ENCODE measurements around the gene FAM241A. TPM values are rescaled to one million over a fixed set of nuclear protein-coding genes. Genes with fewer than 3 reads are reported as not detected.
A peak's percentile ranks its signal among the peaks of the same experiment; 100 is the strongest.
"Not testable (repeated sequence)": the region's sequence is repeated elsewhere in the genome, so short reads cannot be mapped to it uniquely, and the experiment has no call there.

The FAM241A gene
- total RNA-seq, 1 donor = 2.2 TPM

DNA sequence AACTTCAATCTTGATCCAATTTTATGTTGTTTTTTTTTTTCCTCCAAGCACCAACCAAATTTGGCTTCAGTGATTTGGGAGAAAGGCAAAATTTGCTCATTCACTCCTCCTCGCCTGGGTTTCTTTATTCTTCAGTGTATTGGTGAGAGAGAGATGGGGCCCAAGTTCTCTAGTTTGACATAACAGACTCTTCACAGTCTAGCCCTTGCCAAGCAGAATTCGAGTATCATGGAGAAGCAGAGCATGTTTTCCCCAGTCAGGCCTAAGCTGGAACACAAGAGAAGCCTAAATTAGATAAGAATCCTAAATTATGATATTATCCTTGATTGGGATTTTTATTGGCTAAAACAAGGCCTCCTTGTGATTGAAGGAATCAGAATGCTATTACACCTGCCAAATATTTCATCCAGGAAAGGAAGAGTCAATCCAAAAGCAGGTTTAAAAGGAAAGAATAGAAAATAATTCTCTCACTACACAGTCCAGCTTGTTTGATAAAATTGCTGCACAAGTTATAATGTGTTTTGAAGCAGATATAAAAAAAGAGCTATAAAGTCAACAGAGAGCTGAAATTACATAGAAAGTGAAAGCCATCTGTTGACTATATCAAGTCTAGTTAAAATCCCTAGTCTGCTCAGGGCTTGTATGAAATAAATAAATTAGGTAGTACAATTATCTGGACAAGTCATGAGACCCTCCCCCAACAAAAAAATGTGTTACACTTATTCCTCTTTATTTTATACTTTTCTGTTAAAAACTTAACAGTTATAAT is 39.9 kb upstream of the FAM241A start:
- Histone ChIP-seq H2AFZ (ENCODE audit: low read length) (peak overlapping the region; percentile 59), H4K20me1 (ENCODE audit: insufficient read depth, low read length) (no peaks in the 10 kb centered on the region), H3K4me2 (ENCODE audit: insufficient read depth, low read length) (no peak overlapping the region), H3K79me2 (ENCODE audit: insufficient read depth, low read length) (no peaks in the 10 kb centered on the region), H3K36me3 (ENCODE audit: insufficient read depth, low read length) (no peaks in the 10 kb centered on the region), H3K9me3 (ENCODE audit: low read depth, low read length) (no peaks in the 10 kb centered on the region), H3K4me1 (ENCODE audit: insufficient read depth, low read length) (no peaks in the 10 kb centered on the region), H3K4me3 (ENCODE audit: insufficient read depth, low read length) (no peak overlapping the region), H3K27ac (ENCODE audit: low read depth, low read length) (no peak overlapping the region), H3K27me3 (ENCODE audit: insufficient read depth, low read length) (no peaks in the 10 kb centered on the region)
- no peak for DNase-seq (ENCODE audit: insufficient read length, low spot score, missing footprints)
- TF ChIP-seq CTCF (IDR thresholded peaks at IDR 0.05; ENCODE audit: extremely low read depth, low read depth, low read length) = no peak

DNA sequence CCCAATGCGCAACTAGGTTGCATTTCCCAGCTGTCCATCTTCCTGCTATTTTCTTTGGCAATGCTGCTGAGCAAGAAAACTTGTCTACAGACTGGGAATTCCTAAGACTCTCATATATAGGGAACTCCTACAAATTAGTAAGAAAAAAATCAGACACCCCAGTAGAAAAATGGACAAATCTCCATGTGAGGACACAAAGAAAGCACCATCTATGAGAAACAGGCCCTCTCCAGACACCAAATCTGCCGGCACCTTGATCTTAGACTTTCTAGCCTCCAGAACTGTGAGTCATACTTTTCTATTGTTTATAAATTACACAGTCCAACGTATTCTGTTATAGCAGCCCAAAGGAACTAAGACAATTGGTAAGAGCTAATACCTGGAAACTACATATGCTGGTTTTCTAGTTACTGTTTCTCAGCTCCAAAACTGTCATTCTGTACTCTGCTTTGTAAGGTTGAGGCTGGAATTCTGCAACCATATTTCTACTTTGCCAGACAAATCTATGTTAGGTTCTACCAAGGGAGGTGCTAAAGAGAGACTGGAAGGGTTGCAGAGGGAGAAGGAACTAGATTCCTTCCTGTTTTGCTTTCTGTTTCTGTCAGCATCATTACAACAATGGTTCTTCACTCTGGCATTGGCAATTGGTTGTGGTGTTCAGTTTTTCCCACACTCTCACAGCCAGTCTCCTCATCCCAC is 35.7 kb upstream of the FAM241A start:
- Histone ChIP-seq H4K20me1 (ENCODE audit: insufficient read depth, low read length) (no peaks in the 10 kb centered on the region), H3K27ac (ENCODE audit: low read depth, low read length) (no peak overlapping the region)

GRCh38 chr4:112110059-112110425 is 35.2 kb upstream of the FAM241A start:
- Histone ChIP-seq H3K27ac (ENCODE audit: low read depth, low read length) (no peak overlapping the region), H3K4me3 (ENCODE audit: insufficient read depth, low read length) (no peak overlapping the region), H3K79me2 (ENCODE audit: insufficient read depth, low read length) (no peaks in the 10 kb centered on the region), H4K20me1 (ENCODE audit: insufficient read depth, low read length) (no peaks in the 10 kb centered on the region), H3K27me3 (ENCODE audit: insufficient read depth, low read length) (no peaks in the 10 kb centered on the region), H3K9me3 (ENCODE audit: low read depth, low read length) (no peaks in the 10 kb centered on the region), H3K4me1 (ENCODE audit: insufficient read depth, low read length) (no peaks in the 10 kb centered on the region), H3K36me3 (ENCODE audit: insufficient read depth, low read length) (no peaks in the 10 kb centered on the region), H3K4me2 (ENCODE audit: insufficient read depth, low read length) (no peak overlapping the region), H2AFZ (ENCODE audit: low read length) (peak overlapping the region; percentile 48)
- no peak for DNase-seq (ENCODE audit: insufficient read length, low spot score, missing footprints)
- TF ChIP-seq CTCF (IDR thresholded peaks at IDR 0.05; ENCODE audit: extremely low read depth, low read depth, low read length) = no peak

More for the DNA sequence above, 35.7 kb upstream of the FAM241A start:
- no peaks in the 10 kb centered on the region for H3K27me3 ChIP-seq (ENCODE audit: insufficient read depth, low read length)
- no peaks in the 10 kb centered on the region for H3K36me3 ChIP-seq (ENCODE audit: insufficient read depth, low read length)
- H2AFZ ChIP-seq (ENCODE audit: low read length) = peak overlapping the region; percentile 48
- TF ChIP-seq CTCF (IDR thresholded peaks at IDR 0.05; ENCODE audit: extremely low read depth, low read depth, low read length) = no peak
- no peaks in the 10 kb centered on the region for H3K79me2 ChIP-seq (ENCODE audit: insufficient read depth, low read length)
- no peak overlapping the region for H3K4me3 ChIP-seq (ENCODE audit: insufficient read depth, low read length)
- peak overlapping the region; percentile 7 for H3K4me2 ChIP-seq (ENCODE audit: insufficient read depth, low read length)
- H3K4me1 ChIP-seq (ENCODE audit: insufficient read depth, low read length) = no peaks in the 10 kb centered on the region
- H3K9me3 ChIP-seq (ENCODE audit: low read depth, low read length) = no peaks in the 10 kb centered on the region
- DNase-seq (ENCODE audit: insufficient read length, low spot score, missing footprints) = no peak

GRCh38 chr4:112111306-112111705 is 33.9 kb upstream of the FAM241A start:
- Histone ChIP-seq H3K36me3 (ENCODE audit: insufficient read depth, low read length) (no peaks in the 10 kb centered on the region), H3K9me3 (ENCODE audit: low read depth, low read length) (no peaks in the 10 kb centered on the region), H2AFZ (ENCODE audit: low read length) (no peak overlapping the region), H3K4me2 (ENCODE audit: insufficient read depth, low read length) (no peak overlapping the region), H4K20me1 (ENCODE audit: insufficient read depth, low read length) (no peaks in the 10 kb centered on the region), H3K4me3 (ENCODE audit: insufficient read depth, low read length) (no peak overlapping the region), H3K79me2 (ENCODE audit: insufficient read depth, low read length) (no peaks in the 10 kb centered on the region), H3K27ac (ENCODE audit: low read depth, low read length) (no peak overlapping the region), H3K27me3 (ENCODE audit: insufficient read depth, low read length) (no peaks in the 10 kb centered on the region), H3K4me1 (ENCODE audit: insufficient read depth, low read length) (no peaks in the 10 kb centered on the region)
- DNase-seq (ENCODE audit: insufficient read length, low spot score, missing footprints) = no peak
- TF ChIP-seq CTCF (IDR thresholded peaks at IDR 0.05; ENCODE audit: extremely low read depth, low read depth, low read length) = no peak

- H3K79me2 ChIP-seq (ENCODE audit: insufficient read depth, low read length); H3K27ac ChIP-seq (ENCODE audit: low read depth, low read length); H3K4me2 ChIP-seq (ENCODE audit: insufficient read depth, low read length); H3K4me1 ChIP-seq (ENCODE audit: insufficient read depth, low read length); H2AFZ ChIP-seq (ENCODE audit: low read length); DNase-seq (ENCODE audit: insufficient read length, low spot score, missing footprints); H4K20me1 ChIP-seq (ENCODE audit: insufficient read depth, low read length); H3K9me3 ChIP-seq (ENCODE audit: low read depth, low read length); H3K36me3 ChIP-seq (ENCODE audit: insufficient read depth, low read length); H3K4me3 ChIP-seq (ENCODE audit: insufficient read depth, low read length); H3K27me3 ChIP-seq (ENCODE audit: insufficient read depth, low read length): not testable (repeated sequence)
These were observed 33.2 kb upstream of the FAM241A start for GRCh38 chr4:112112095-112112494.
